SJSA1 (cell line): ENCODE results near the gene ECE2. TPM values are rescaled to one million over a fixed set of nuclear protein-coding genes. Genes with fewer than 3 reads are reported as not detected.
A peak's percentile ranks its signal among the peaks of the same experiment; 100 is the strongest.
"Not testable (repeated sequence)": the region's sequence is repeated elsewhere in the genome, so short reads cannot be mapped to it uniquely, and the experiment has no call there.

Experiments
- DNase-seq, 2 experiments: peaks; one replicate each; pipeline ENCODE4 v3.0.0-alpha.2; 2015 to 2020; ENCODE audit warnings: low spot score in 2 of 2, low read depth in 1 of 2
- H3K27ac ChIP-seq: fragments of 250-450 bp; sonication (Bioruptor Pico); 2 replicates; pipeline ENCODE4 v1.5.1; 2020; ENCODE audit warnings: mild to moderate bottlenecking, moderate library complexity
- H3K27me3 ChIP-seq: fragments of 250-450 bp; sonication (Bioruptor Pico); replicated peaks from 2 replicates; pipeline ENCODE4 v1.5.1; 2020; ENCODE audit warnings: mild to moderate bottlenecking, moderate library complexity
- H3K36me3 ChIP-seq: fragments of 250-450 bp; sonication (Bioruptor Pico); 2 replicates; pipeline ENCODE4 v1.5.1; 2020; ENCODE audit warnings: mild to moderate bottlenecking
- H3K4me1 ChIP-seq: fragments of 250-450 bp; sonication (Bioruptor Pico); replicated peaks from 2 replicates; pipeline ENCODE4 v1.6.1; 2021; ENCODE audit warnings: mild to moderate bottlenecking
- H3K4me3 ChIP-seq: fragments of 250-450 bp; sonication (Bioruptor Pico); 2 replicates; pipeline ENCODE4 v1.5.1; 2020; ENCODE audit warnings: mild to moderate bottlenecking
- H3K9me3 ChIP-seq: fragments of 250-450 bp; sonication (Bioruptor Pico); replicated peaks from 2 replicates; pipeline ENCODE4 v1.5.1; 2020; ENCODE audit warnings: mild to moderate bottlenecking
- total RNA-seq: library from RNA; depleted of rRNA; stranded (reverse); fragments of >200 nt; shearing (Covaris generic); gene quantifications from 2 replicates; pipeline ENCODE4 v1.2.3, GENCODE V29; 2014

Gene ECE2
- total RNA-seq, 1 experiment from 2014 or later = not detected

DNA sequence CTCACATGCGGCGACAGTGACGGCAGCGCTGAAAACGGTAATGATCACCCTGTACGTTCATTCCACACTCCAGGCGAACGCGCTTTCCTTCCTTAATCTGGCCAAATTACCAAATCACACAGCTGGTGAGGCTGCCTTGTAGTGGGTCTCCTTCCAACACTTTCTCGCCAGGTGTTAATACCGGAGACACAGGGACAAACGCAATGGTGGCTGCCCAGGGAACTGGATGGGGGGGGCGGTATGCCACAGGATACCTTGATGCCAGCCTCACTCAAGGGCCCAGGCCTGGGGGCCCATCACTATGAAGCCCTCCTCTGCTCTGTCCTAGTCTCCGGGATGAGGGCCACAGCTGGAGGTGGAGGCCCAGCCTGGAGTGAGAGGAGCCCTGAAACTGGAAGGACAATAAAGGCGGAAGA, 13.1 kb upstream of the ECE2 start:
- H3K9me3 ChIP-seq = 0 out of 2 replicates have a peak, but pooled peaks cover 2% of the 10 kb centered on the region
- no peak overlapping the region for H3K4me3 ChIP-seq
- H3K27me3 ChIP-seq = peaks cover 39% of the 10 kb centered on the region
- DNase-seq = no peak
- no peak overlapping the region for H3K27ac ChIP-seq
- H3K4me1 ChIP-seq = peaks cover 21% of the 10 kb centered on the region
- no peaks in the 10 kb centered on the region for H3K36me3 ChIP-seq

GRCh38 chr3:184267249-184267648, 8.6 kb upstream of the ECE2 start:
- peaks cover 10% of the 10 kb centered on the region for H3K27me3 ChIP-seq
- not testable (repeated sequence) for DNase-seq, H3K9me3 ChIP-seq, H3K27ac ChIP-seq, H3K36me3 ChIP-seq, H3K4me1 ChIP-seq, H3K4me3 ChIP-seq

DNA sequence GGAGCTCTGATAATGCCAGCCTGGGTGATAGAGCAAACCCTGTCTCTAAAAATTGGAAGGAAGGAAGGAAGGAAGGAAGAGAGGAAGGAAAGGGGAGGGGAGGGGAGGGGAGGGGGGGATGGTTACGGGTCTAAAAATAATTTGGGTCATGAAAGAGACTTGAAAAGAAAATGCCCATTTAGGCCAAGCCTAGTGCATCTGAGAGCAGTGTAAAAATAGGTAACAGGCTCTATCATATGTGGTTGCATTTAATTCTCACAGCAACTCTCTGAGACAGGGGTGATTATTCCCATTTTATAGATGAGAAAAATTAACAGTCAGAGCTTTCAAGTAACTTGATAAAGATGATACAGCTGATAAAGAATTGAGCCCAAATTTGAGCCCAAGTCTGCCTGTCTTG, 3.6 kb upstream of the ECE2 start:
- Histone ChIP-seq H3K27me3 (peaks cover 19% of the 10 kb centered on the region), H3K9me3 (no peaks in the 10 kb centered on the region), H3K36me3 (no peaks in the 10 kb centered on the region), H3K27ac (no peak overlapping the region), H3K4me3 (no peak overlapping the region), H3K4me1 (no peaks in the 10 kb centered on the region)
- no peak for DNase-seq

GRCh38 chr3:184275381-184275701, 481 bp upstream of the ECE2 start:
- no peak overlapping the region for H3K4me3 ChIP-seq
- H3K9me3 ChIP-seq = no peaks in the 10 kb centered on the region
- peaks cover 32% of the 10 kb centered on the region for H3K27me3 ChIP-seq
- no peak for DNase-seq
- no peak overlapping the region for H3K27ac ChIP-seq
- H3K36me3 ChIP-seq = no peaks in the 10 kb centered on the region
- no peaks in the 10 kb centered on the region for H3K4me1 ChIP-seq

DNA sequence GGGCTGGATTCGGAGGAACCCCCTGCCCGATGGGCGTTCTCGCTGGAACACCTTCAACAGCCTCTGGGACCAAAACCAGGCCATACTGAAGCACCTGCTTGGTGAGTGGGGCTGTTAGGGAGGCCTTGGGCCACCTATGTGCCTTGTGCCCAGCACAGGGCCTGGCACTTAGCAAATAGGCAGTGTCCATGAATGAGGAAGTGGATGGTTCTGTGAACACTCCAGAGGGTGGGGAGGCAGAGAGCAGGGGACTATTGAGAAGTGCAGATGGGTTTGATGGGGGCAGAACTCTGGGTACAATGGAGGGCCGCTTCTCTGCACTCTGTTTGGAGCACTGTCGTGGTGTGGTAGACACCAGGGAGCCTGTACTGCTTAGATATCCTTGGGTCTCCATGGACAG, 1.5 kb downstream of the ECE2 start:
- DNase-seq = no peak
- Histone ChIP-seq H3K4me3 (no peak overlapping the region), H3K36me3 (no peaks in the 10 kb centered on the region), H3K27me3 (peaks cover 32% of the 10 kb centered on the region), H3K4me1 (no peaks in the 10 kb centered on the region), H3K27ac (no peak overlapping the region), H3K9me3 (no peaks in the 10 kb centered on the region)

DNA sequence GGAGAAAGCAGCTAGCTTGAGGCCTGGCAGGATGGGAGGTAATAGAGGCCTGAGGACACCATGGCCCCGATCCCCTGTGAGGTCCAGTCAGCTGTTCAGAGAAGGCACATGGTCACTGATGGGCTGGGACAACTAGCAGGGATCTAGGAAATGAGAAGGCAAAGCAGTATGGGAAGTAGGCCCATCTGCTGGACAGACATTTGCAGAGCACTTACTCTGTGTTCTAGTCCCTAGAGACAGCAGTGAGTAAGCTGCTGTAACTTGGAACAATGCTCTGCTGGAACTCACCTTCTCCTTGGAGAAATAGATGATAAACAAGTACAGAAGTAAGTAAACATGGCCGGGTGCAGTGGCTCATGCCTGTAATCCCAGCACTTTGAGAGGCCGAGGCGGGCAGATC, 7.1 kb downstream of the ECE2 start:
- no peak overlapping the region for H3K4me3 ChIP-seq
- H3K4me1 ChIP-seq = no peaks in the 10 kb centered on the region
- no peaks in the 10 kb centered on the region for H3K9me3 ChIP-seq
- peaks cover 6% of the 10 kb centered on the region for H3K27me3 ChIP-seq
- no peak for DNase-seq
- H3K36me3 ChIP-seq = no peaks in the 10 kb centered on the region
- no peak overlapping the region for H3K27ac ChIP-seq

DNA sequence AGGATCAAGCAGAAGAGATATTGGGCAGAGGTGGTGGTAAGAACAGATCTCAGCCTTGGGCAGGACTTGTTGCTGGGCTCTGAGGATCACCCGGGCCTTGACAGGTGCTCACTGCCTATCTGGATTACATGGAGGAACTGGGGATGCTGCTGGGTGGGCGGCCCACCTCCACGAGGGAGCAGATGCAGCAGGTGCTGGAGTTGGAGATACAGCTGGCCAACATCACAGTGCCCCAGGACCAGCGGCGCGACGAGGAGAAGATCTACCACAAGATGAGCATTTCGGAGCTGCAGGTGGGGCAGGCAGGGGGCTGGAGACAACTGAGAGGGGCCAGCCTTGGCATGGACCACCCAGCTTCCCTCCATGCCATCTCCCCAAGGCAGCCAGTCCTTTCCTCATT, 7.9 kb downstream of the ECE2 start:
- Histone ChIP-seq H3K9me3 (no peaks in the 10 kb centered on the region), H3K36me3 (no peaks in the 10 kb centered on the region), H3K27ac (no peak overlapping the region), H3K4me1 (no peaks in the 10 kb centered on the region), H3K4me3 (no peak overlapping the region), H3K27me3 (peaks cover 6% of the 10 kb centered on the region; the same call in 1 of the 2 replicates)
- DNase-seq = no peak

GRCh38 chr3:184284696-184285095, 8.9 kb downstream of the ECE2 start:
- no peak for DNase-seq
- H3K4me3 ChIP-seq = no peak overlapping the region
- H3K36me3 ChIP-seq = no peaks in the 10 kb centered on the region
- H3K4me1 ChIP-seq = no peaks in the 10 kb centered on the region
- no peaks in the 10 kb centered on the region for H3K9me3 ChIP-seq
- 0 out of 2 replicates have a peak, but pooled peaks cover 7% of the 10 kb centered on the region for H3K27me3 ChIP-seq
- H3K27ac ChIP-seq = no peak overlapping the region

GRCh38 chr3:184289426-184289938, 13.7 kb downstream of the ECE2 start:
- peak; percentile 30 to 58 for DNase-seq
- Histone ChIP-seq H3K27me3 (0 out of 2 replicates have a peak, but pooled peaks cover 3% of the 10 kb centered on the region), H3K4me1 (no peaks in the 10 kb centered on the region), H3K27ac (no peak overlapping the region), H3K36me3 (no peaks in the 10 kb centered on the region), H3K9me3 (no peaks in the 10 kb centered on the region), H3K4me3 (no peak overlapping the region)

DNA sequence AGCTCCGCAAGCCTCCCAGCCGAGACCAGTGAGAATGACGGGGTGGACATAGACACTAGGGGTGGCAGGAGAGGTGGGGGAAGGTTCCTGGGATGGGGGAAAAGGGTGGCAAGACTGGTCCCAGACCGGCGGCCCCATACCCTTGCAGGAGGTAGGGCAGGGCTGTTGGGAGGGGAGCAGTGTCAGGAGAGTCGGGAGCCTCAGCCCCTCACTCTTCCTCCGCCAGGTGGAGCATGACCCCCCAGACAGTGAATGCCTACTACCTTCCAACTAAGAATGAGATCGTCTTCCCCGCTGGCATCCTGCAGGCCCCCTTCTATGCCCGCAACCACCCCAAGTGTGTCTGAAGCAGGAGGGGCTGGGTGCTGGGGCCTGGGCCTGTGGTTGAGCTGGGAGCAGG, 14.5 kb downstream of the ECE2 start:
- Histone ChIP-seq H3K27ac (no peak overlapping the region), H3K27me3 (0 out of 2 replicates have a peak, but pooled peaks cover 3% of the 10 kb centered on the region), H3K36me3 (no peaks in the 10 kb centered on the region), H3K4me3 (no peak overlapping the region), H3K9me3 (no peaks in the 10 kb centered on the region), H3K4me1 (no peaks in the 10 kb centered on the region)
- no peak for DNase-seq

GRCh38 chr3:184291044-184291737, 15.4 kb downstream of the ECE2 start:
- no peaks in the 10 kb centered on the region for H3K9me3 ChIP-seq
- H3K27me3 ChIP-seq = 0 out of 2 replicates have a peak, but pooled peaks cover 3% of the 10 kb centered on the region
- no peak for DNase-seq
- no peaks in the 10 kb centered on the region for H3K36me3 ChIP-seq
- no peak overlapping the region for H3K27ac ChIP-seq
- H3K4me3 ChIP-seq = no peak overlapping the region
- no peaks in the 10 kb centered on the region for H3K4me1 ChIP-seq

GRCh38 chr3:184291738-184292445, 16.1 kb downstream of the ECE2 start:
- no peaks in the 10 kb centered on the region for H3K36me3 ChIP-seq
- no peak for DNase-seq
- H3K4me1 ChIP-seq = no peaks in the 10 kb centered on the region

GRCh38 chr3:184295771-184296170, 19.9 kb downstream of the ECE2 start:
- no peak for DNase-seq
- H3K36me3 ChIP-seq = peaks cover 17% of the 10 kb centered on the region
- no peaks in the 10 kb centered on the region for H3K27me3 ChIP-seq
- H3K4me3 ChIP-seq = no peak overlapping the region
- H3K4me1 ChIP-seq = peaks cover 14% of the 10 kb centered on the region
- no peak overlapping the region for H3K27ac ChIP-seq
- no peaks in the 10 kb centered on the region for H3K9me3 ChIP-seq

More at GRCh38 chr3:184291738-184292445, 16.1 kb downstream of the ECE2 start:
- H3K4me3 ChIP-seq = no peak overlapping the region
- H3K27ac ChIP-seq = no peak overlapping the region
- H3K9me3 ChIP-seq = no peaks in the 10 kb centered on the region
- 0 out of 2 replicates have a peak, but pooled peaks cover 3% of the 10 kb centered on the region for H3K27me3 ChIP-seq

GRCh38 chr3:184296616-184297015, 20.8 kb downstream of the ECE2 start:
- no peak overlapping the region for H3K4me3 ChIP-seq
- no peak for DNase-seq
- H3K27me3 ChIP-seq = no peaks in the 10 kb centered on the region
- no peak overlapping the region for H3K27ac ChIP-seq
- H3K9me3 ChIP-seq = no peaks in the 10 kb centered on the region
- H3K4me1 ChIP-seq = peaks cover 16% of the 10 kb centered on the region
- peaks cover 26% of the 10 kb centered on the region for H3K36me3 ChIP-seq
